Uterus (tissue), 2 donors: ENCODE results near the gene COPE.

Source experiments
- CTCF ChIP-seq, 4 experiments: fragments of 200-600 bp in 2 of 4; fragments of 450-650 bp in 2 of 4; sonication (generic) in 2 of 4; IDR thresholded peaks; one replicate each; pipeline ENCODE4 v1.5.1; 2016 to 2019; ENCODE audit warnings: antibody characterized with exemption in 4 of 4, mild to moderate bottlenecking in 2 of 4, moderate library complexity in 1 of 4
- POLR2A ChIP-seq, 2 donors: fragments of 450-650 bp; IDR thresholded peaks; one replicate each; pipeline ENCODE4 v1.6.1; 2016; ENCODE audit warnings: antibody characterized with exemption in 2 of 2, mild to moderate bottlenecking in 1 of 2, moderate library complexity in 1 of 2

DNA sequence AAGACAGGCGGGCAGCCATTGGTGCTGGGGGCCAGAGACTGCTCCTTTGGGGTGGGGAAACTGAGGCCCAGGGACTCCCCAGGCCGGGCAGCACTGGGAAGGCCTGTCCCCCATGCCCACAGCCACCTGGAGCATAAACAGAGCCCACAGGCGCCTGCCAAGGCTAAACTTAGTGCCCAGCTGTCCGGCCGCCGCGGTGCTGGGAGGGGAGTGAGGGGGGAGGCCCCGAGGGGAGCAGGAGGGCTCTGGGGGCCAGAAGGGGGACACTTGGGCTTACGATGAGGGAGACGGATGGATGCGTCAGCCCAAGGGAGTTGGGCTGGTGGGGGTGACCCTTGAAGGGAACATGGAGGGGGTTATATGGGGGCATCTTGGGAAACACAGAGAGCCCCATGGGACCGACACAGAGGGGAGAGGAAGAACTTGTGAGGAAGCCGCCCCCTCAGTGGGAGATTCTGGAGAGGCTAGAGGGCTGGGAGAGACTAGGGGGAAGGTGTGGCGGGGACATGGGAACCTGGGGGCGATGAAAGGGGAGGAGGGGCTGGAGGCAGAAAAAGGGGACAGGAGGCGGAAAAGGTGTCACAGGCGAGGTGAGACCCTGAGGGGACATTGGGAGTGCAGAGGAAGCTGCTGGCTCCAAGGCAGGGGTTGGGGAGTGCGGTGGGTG lies 25.5 kb downstream of the COPE start:
- TF ChIP-seq CTCF (IDR thresholded peaks at IDR 0.05) (no peak), POLR2A (IDR thresholded peaks at IDR 0.05) (no peak)
